Trophoblast cell (in vitro differentiated cells and primary cell): ENCODE results near the gene MPP1.

ENCODE experiments used
- DNase-seq, 2 donors: peaks; one replicate each; pipeline ENCODE4 v3.0.0-alpha.2; 2016
- H2AFZ ChIP-seq: 2 replicates; pipeline ENCODE4 v1.6.1; 2013; ENCODE audit warnings: low read length, moderate library complexity, mild to moderate bottlenecking; ENCODE audit not compliant: insufficient read depth, poor library complexity
- H2AK5ac ChIP-seq: 2 replicates; pipeline ENCODE4 v1.6.1; 2013; ENCODE audit warnings: mild to moderate bottlenecking, low read length
- H2BK120ac ChIP-seq: 2 replicates; pipeline ENCODE4 v1.6.1; 2013; ENCODE audit warnings: low read length, mild to moderate bottlenecking, moderate library complexity; ENCODE audit not compliant: insufficient read depth, poor library complexity
- H2BK12ac ChIP-seq: 2 replicates; pipeline ENCODE4 v1.6.1; 2013; ENCODE audit warnings: mild to moderate bottlenecking, low read length, moderate library complexity
- H2BK5ac ChIP-seq: 2 replicates; pipeline ENCODE4 v1.6.1; 2013; ENCODE audit warnings: low read length, low read depth, moderate library complexity, mild to moderate bottlenecking; ENCODE audit not compliant: poor library complexity
- H3K14ac ChIP-seq: 2 replicates; pipeline ENCODE4 v1.6.1; 2013; ENCODE audit warnings: mild to moderate bottlenecking, low read length
- H3K18ac ChIP-seq: 2 replicates; pipeline ENCODE4 v1.6.1; 2013; ENCODE audit warnings: mild to moderate bottlenecking, low read length
- H3K23ac ChIP-seq: 2 replicates; pipeline ENCODE4 v1.6.1; 2013; ENCODE audit warnings: low read length
- H3K27ac ChIP-seq: 2 replicates; pipeline ENCODE4 v1.5.1; 2013; ENCODE audit warnings: low read depth, mild to moderate bottlenecking, inconsistent platforms, low read length, moderate library complexity
- H3K27me3 ChIP-seq: 2 replicates; pipeline ENCODE4 v1.6.1; 2013; ENCODE audit warnings: inconsistent platforms, mild to moderate bottlenecking, low read length, moderate library complexity; ENCODE audit not compliant: insufficient read depth
- H3K36me3 ChIP-seq, 2 experiments: 1 replicate in 1 of 2; 2 replicates in 1 of 2; pipeline ENCODE4 v1.6.1; 2013; ENCODE audit warnings: low read length in 2 of 2, mild to moderate bottlenecking in 2 of 2, moderate library complexity in 1 of 2; ENCODE audit not compliant: insufficient read depth in 2 of 2, control insufficient read depth in 1 of 2
- H3K4ac ChIP-seq: 2 replicates; pipeline ENCODE4 v1.6.1; 2013; ENCODE audit warnings: low read depth, mild to moderate bottlenecking, low read length, moderate library complexity
- H3K4me1 ChIP-seq, 2 experiments: 1 replicate in 1 of 2; 2 replicates in 1 of 2; pipeline ENCODE4 v1.6.1; 2013; ENCODE audit warnings: low read length in 2 of 2, mild to moderate bottlenecking in 2 of 2, moderate library complexity in 1 of 2; ENCODE audit not compliant: insufficient read depth in 2 of 2, control insufficient read depth in 1 of 2
- H3K4me2 ChIP-seq: 2 replicates; pipeline ENCODE4 v1.6.1; 2013; ENCODE audit warnings: inconsistent platforms, mild to moderate bottlenecking, low read length, moderate library complexity
- H3K4me3 ChIP-seq: 2 replicates; pipeline ENCODE4 v1.5.1; 2013; ENCODE audit warnings: mild to moderate bottlenecking, low read depth, low read length, inconsistent platforms
- H3K79me1 ChIP-seq: one replicate; pipeline ENCODE4 v1.6.1; 2013; ENCODE audit warnings: low read length
- H3K79me2 ChIP-seq: 2 replicates; pipeline ENCODE4 v1.6.1; 2013; ENCODE audit warnings: low read length, mild to moderate bottlenecking; ENCODE audit not compliant: control insufficient read depth, insufficient read depth, poor library complexity
- H3K9ac ChIP-seq: 2 replicates; pipeline ENCODE4 v1.6.1; 2013; ENCODE audit warnings: mild to moderate bottlenecking, low read length
- H3K9me3 ChIP-seq: 2 replicates; pipeline ENCODE4 v1.6.1; 2013; ENCODE audit warnings: low read depth, mild to moderate bottlenecking, control low read depth, inconsistent platforms, low read length; ENCODE audit not compliant: insufficient read depth
- H4K12ac ChIP-seq: 2 replicates; pipeline ENCODE4 v1.6.1; 2013; ENCODE audit warnings: low read depth, mild to moderate bottlenecking, low read length, moderate library complexity
- H4K8ac ChIP-seq: 2 replicates; pipeline ENCODE4 v1.6.1; 2013; ENCODE audit warnings: low read depth, mild to moderate bottlenecking, low read length, moderate library complexity
- H4K91ac ChIP-seq: one replicate; pipeline ENCODE4 v1.6.1; 2013; ENCODE audit warnings: low read depth, mild to moderate bottlenecking, low read length, moderate library complexity
- WGBS: extraction: QIAGEN DNeasy Blood & Tissue Kit; methylation state at CpG from one replicate; pipeline ENCODE4 v1.1.7; 2013; ENCODE audit warnings: missing lambda C conversion rate; ENCODE audit not compliant: insufficient read length, insufficient coverage; ENCODE audit errors: extremely low coverage; 5-methylcytosine and 5-hydroxymethylcytosine counted together

Gene MPP1

DNA sequence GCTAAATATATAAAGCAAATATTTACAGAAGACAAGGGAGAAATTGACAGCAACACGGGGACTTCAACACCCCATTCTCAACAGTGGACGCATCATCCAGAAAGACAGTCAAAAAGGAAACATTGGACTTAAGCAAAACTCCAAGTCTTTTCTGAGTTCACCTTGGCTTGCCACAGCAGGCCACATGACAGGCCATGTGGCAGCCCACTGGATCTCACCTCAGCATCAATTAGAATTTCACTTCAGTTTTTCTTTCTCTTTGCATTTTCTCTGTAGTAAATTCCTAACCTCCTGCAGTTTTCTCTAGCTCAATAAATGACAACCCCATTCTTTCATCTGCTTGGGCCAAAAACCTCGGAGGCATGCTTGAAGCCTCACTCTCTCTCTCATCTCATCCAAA lies 16.7 kb upstream of the MPP1 start:
- WGBS, result no CpG with 5 or more reads among the region's 3 CpGs
- H3K27me3 ChIP-seq, result no peaks in the 10 kb centered on the region
- DNase-seq, result no peak
- no peak overlapping the region for H3K23ac ChIP-seq
- no peak overlapping the region for H3K27ac ChIP-seq
- H4K91ac ChIP-seq, result no peak overlapping the region
- no peak overlapping the region for H3K18ac ChIP-seq
- no peak overlapping the region for H4K8ac ChIP-seq
- H3K4me1 ChIP-seq, result no peaks in the 10 kb centered on the region
- no peak overlapping the region for H2BK12ac ChIP-seq
- H3K79me2 ChIP-seq, result no peaks in the 10 kb centered on the region
- no peak overlapping the region for H3K4me3 ChIP-seq
- H3K36me3 ChIP-seq, result no peaks in the 10 kb centered on the region
- no peak overlapping the region for H3K9ac ChIP-seq
- H2BK120ac ChIP-seq, result no peak overlapping the region
- no peak overlapping the region for H4K12ac ChIP-seq
- H3K4me2 ChIP-seq, result no peak overlapping the region
- no peak overlapping the region for H2AFZ ChIP-seq
- no peaks in the 10 kb centered on the region for H3K9me3 ChIP-seq
- H3K14ac ChIP-seq, result no peak overlapping the region
- H3K79me1 ChIP-seq, result no peaks in the 10 kb centered on the region
- H2BK5ac ChIP-seq, result no peak overlapping the region
- H3K4ac ChIP-seq, result no peak overlapping the region
- no peak overlapping the region for H2AK5ac ChIP-seq

GRCh38 chrX:154821523-154821922 lies 16.2 kb upstream of the MPP1 start:
- Histone ChIP-seq H3K4me2 (no peak overlapping the region), H3K4ac (no peak overlapping the region), H4K8ac (no peak overlapping the region), H3K9ac (no peak overlapping the region), H3K4me1 (no peaks in the 10 kb centered on the region), H3K79me2 (no peaks in the 10 kb centered on the region), H2BK120ac (no peak overlapping the region), H3K27ac (no peak overlapping the region), H4K12ac (no peak overlapping the region), H2BK5ac (no peak overlapping the region), H3K23ac (no peak overlapping the region), H2AFZ (no peak overlapping the region), H3K4me3 (no peak overlapping the region), H3K27me3 (no peaks in the 10 kb centered on the region), H3K14ac (no peak overlapping the region), H4K91ac (no peak overlapping the region), H3K18ac (no peak overlapping the region), H2AK5ac (no peak overlapping the region), H2BK12ac (no peak overlapping the region), H3K9me3 (no peaks in the 10 kb centered on the region), H3K36me3 (no peaks in the 10 kb centered on the region), H3K79me1 (no peaks in the 10 kb centered on the region)
- DNase-seq, result no peak

GRCh38 chrX:154819771-154820341 lies 14.6 kb upstream of the MPP1 start:
- no CpG with 5 or more reads among the region's 7 CpGs for WGBS
- Histone ChIP-seq H3K23ac (no peak overlapping the region), H3K36me3 (no peaks in the 10 kb centered on the region)

DNA sequence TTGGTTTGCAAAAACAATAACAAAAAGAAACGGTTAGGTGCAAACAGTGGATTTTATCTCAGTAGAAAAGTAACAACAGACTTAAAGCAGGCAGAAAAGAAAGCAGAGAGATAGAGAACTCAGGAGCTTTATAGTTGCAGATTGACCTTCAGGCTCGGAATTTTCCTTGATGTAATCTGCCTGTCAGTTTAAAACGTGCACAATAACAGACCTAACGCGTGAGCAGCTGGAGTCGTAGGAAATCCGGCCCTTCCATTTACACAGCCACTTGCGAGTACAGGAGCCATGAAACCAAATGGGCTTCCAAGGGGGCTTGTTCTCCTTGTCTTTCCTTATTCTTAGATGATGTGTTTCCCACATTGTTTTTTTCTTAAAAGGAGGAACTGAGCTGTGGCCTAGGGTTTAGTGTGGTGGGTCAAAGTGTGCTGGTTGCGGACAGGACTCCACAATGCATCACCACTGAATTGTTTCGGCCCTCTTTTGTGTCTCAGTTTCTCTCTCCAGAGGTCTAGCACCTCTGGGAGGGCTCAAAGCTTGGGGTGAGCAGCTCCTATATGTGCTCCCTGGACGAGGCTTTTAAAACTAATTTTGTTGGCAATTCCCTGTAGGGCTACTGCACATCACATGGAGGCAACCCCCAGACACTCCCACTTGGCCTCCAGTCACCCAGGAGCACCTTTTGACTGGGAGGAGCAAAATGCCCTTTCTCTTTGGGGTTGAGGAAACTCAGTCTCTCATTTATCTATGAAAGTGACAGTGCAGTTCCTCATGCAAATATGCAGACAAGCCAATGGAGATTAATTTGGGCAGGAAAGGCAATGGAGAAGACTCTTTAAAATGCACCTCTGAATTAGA lies 13.9 kb upstream of the MPP1 start:
- Histone ChIP-seq H3K27ac (no peak overlapping the region), H3K4me1 (no peaks in the 10 kb centered on the region), H3K79me1 (no peaks in the 10 kb centered on the region), H2AFZ (no peak overlapping the region), H3K18ac (no peak overlapping the region), H2BK5ac (no peak overlapping the region), H3K4ac (no peak overlapping the region), H3K9me3 (no peaks in the 10 kb centered on the region), H3K4me3 (no peak overlapping the region), H2BK120ac (no peak overlapping the region), H3K27me3 (no peaks in the 10 kb centered on the region), H3K36me3 (no peaks in the 10 kb centered on the region), H4K91ac (no peak overlapping the region), H2AK5ac (no peak overlapping the region), H3K4me2 (no peak overlapping the region), H4K12ac (no peak overlapping the region), H3K14ac (no peak overlapping the region), H2BK12ac (no peak overlapping the region), H3K9ac (no peak overlapping the region), H4K8ac (no peak overlapping the region), H3K79me2 (no peaks in the 10 kb centered on the region), H3K23ac (no peak overlapping the region)
- DNase-seq, result no peak
- no CpG with 5 or more reads among the region's 11 CpGs for WGBS

More at GRCh38 chrX:154819771-154820341, 14.6 kb upstream of the MPP1 start:
- Histone ChIP-seq H2BK12ac (no peak overlapping the region), H3K9ac (no peak overlapping the region), H2AK5ac (no peak overlapping the region), H2BK5ac (no peak overlapping the region), H4K91ac (no peak overlapping the region), H3K4me3 (no peak overlapping the region), H3K79me1 (no peaks in the 10 kb centered on the region), H3K4me2 (no peak overlapping the region), H2AFZ (no peak overlapping the region), H3K9me3 (no peaks in the 10 kb centered on the region), H3K79me2 (no peaks in the 10 kb centered on the region), H4K8ac (no peak overlapping the region), H3K18ac (no peak overlapping the region), H3K14ac (no peak overlapping the region), H3K27me3 (no peaks in the 10 kb centered on the region), H4K12ac (no peak overlapping the region), H2BK120ac (no peak overlapping the region), H3K4me1 (no peaks in the 10 kb centered on the region), H3K4ac (no peak overlapping the region), H3K27ac (no peak overlapping the region)
- DNase-seq, result no peak
